Measurements from ENCODE around the gene MUC21. TPM values are rescaled to one million over a fixed set of nuclear protein-coding genes. Genes with fewer than 3 reads are reported as not detected.
"Not testable (repeated sequence)": the region's sequence is repeated elsewhere in the genome, so short reads cannot be mapped to it uniquely, and the experiment has no call there.

MUC21 gene
- total RNA-seq, 3 donors from 2014 or later (not counting 1 experiment from before 2014, with no cell fraction given): not detected

GRCh38 chr6:30991891-30992290 is 8.4 kb downstream of the MUC21 start:
- Histone ChIP-seq H3K27ac (ENCODE audit: low read length) (no peak overlapping the region), H3K27me3 (ENCODE audit: control insufficient read depth, insufficient read depth, low read length) (no peaks in the 10 kb centered on the region), H3K4me3 (ENCODE audit: low read length) (no peak overlapping the region), H3K36me3 (ENCODE audit: control insufficient read depth, insufficient read depth, low read length) (no peaks in the 10 kb centered on the region), H3K9me3 (ENCODE audit: control insufficient read depth, insufficient read depth, low read length) (no peaks in the 10 kb centered on the region), H3K4me1 (ENCODE audit: control insufficient read depth, insufficient read depth, low read length) (no peaks in the 10 kb centered on the region)
- Mint-ChIP-seq H3K4me1 (peaks cover 0 to 7% of the 10 kb centered on the region in 2 donors), H3K36me3 (no peaks in the 10 kb centered on the region), H3K27ac (no peak overlapping the region), H3K9me3 (no peaks in the 10 kb centered on the region), H3K4me3 (no peak overlapping the region), H3K27me3 (ENCODE audit: low read depth in 2 of 2) (no peaks in the 10 kb centered on the region)
- ATAC-seq (no peak), DNase-seq (no peak)
- WGBS (ENCODE audit: insufficient coverage): 94% methylated on average over 1 of the region's 2 CpGs
- no peak for TF ChIP-seq CTCF (IDR thresholded peaks at IDR 0.05)
- intact Hi-C loops (cut with micrococcal nuclease): no loop called here

- no peak for TF ChIP-seq CTCF (IDR thresholded peaks at IDR 0.05)
- Mint-ChIP-seq H3K4me1 (no peaks in the 10 kb centered on the region), H3K4me3 (no peak overlapping the region), H3K27me3 (ENCODE audit: low read depth in 2 of 2) (peaks cover 0 to 3% of the 10 kb centered on the region in 2 donors), H3K36me3 (no peaks in the 10 kb centered on the region), H3K9me3 (no peaks in the 10 kb centered on the region), H3K27ac (no peak overlapping the region)
- ATAC-seq: no peak
- intact Hi-C loops (cut with micrococcal nuclease): no loop called here
- H3K4me1 ChIP-seq (ENCODE audit: control insufficient read depth, insufficient read depth, low read length): peaks cover 3% of the 10 kb centered on the region
- H3K36me3 ChIP-seq (ENCODE audit: control insufficient read depth, insufficient read depth, low read length): no peaks in the 10 kb centered on the region
- no peaks in the 10 kb centered on the region for H3K9me3 ChIP-seq (ENCODE audit: control insufficient read depth, insufficient read depth, low read length)
- WGBS (ENCODE audit: insufficient coverage): 54% methylated on average over 2 of the region's 2 CpGs
- no peaks in the 10 kb centered on the region for H3K27me3 ChIP-seq (ENCODE audit: control insufficient read depth, insufficient read depth, low read length)
- no peak for DNase-seq
- no peak overlapping the region for H3K4me3 ChIP-seq (ENCODE audit: low read length)
- H3K27ac ChIP-seq (ENCODE audit: low read length): no peak overlapping the region
Observed at GRCh38 chr6:30997301-30997700, 13.8 kb downstream of the MUC21 start.

GRCh38 chr6:30998785-30999184 is 15.3 kb downstream of the MUC21 start:
- Histone ChIP-seq H3K27me3 (ENCODE audit: control insufficient read depth, insufficient read depth, low read length) (no peaks in the 10 kb centered on the region), H3K27ac (ENCODE audit: low read length) (no peak overlapping the region), H3K4me1 (ENCODE audit: control insufficient read depth, insufficient read depth, low read length) (peaks cover 3% of the 10 kb centered on the region), H3K4me3 (ENCODE audit: low read length) (no peak overlapping the region), H3K9me3 (ENCODE audit: control insufficient read depth, insufficient read depth, low read length) (no peaks in the 10 kb centered on the region), H3K36me3 (ENCODE audit: control insufficient read depth, insufficient read depth, low read length) (no peaks in the 10 kb centered on the region)
- TF ChIP-seq CTCF (IDR thresholded peaks at IDR 0.05): no peak
- Mint-ChIP-seq H3K27me3 (ENCODE audit: low read depth in 2 of 2) (peaks cover 0 to 5% of the 10 kb centered on the region in 2 donors), H3K4me3 (no peak overlapping the region), H3K9me3 (no peaks in the 10 kb centered on the region), H3K36me3 (no peaks in the 10 kb centered on the region), H3K27ac (no peak overlapping the region), H3K4me1 (no peaks in the 10 kb centered on the region)
- ATAC-seq: no peak
- DNase-seq: no peak
- intact Hi-C loops (cut with micrococcal nuclease): no loop called here
- 68% methylated on average over 4 of the region's 5 CpGs for WGBS (ENCODE audit: insufficient coverage)

GRCh38 chr6:31000067-31000860 is 16.7 kb downstream of the MUC21 start:
- DNase-seq; intact Hi-C loops (cut with micrococcal nuclease); H3K4me3 Mint-ChIP-seq; ATAC-seq; H3K27ac ChIP-seq (ENCODE audit: low read length); H3K27ac Mint-ChIP-seq; H3K36me3 ChIP-seq (ENCODE audit: control insufficient read depth, insufficient read depth, low read length); H3K4me1 Mint-ChIP-seq; H3K4me3 ChIP-seq (ENCODE audit: low read length); H3K4me1 ChIP-seq (ENCODE audit: control insufficient read depth, insufficient read depth, low read length); H3K27me3 ChIP-seq (ENCODE audit: control insufficient read depth, insufficient read depth, low read length); H3K9me3 Mint-ChIP-seq; H3K27me3 Mint-ChIP-seq (ENCODE audit: low read depth in 2 of 2); H3K36me3 Mint-ChIP-seq; H3K9me3 ChIP-seq (ENCODE audit: control insufficient read depth, insufficient read depth, low read length): not testable (repeated sequence)
- WGBS (ENCODE audit: insufficient coverage): 91% methylated on average over 24 of the region's 39 CpGs
